K562 (cell line): Measurements from ENCODE around the gene SUGP1. TPM values are rescaled to one million over a fixed set of nuclear protein-coding genes. Genes with fewer than 3 reads are reported as not detected.

ENCODE experiments used
- CREM ChIP-seq: IDR thresholded peaks from 2 replicates; pipeline ENCODE4 v1.6.1; 2014; ENCODE audit warnings: antibody characterized with exemption, low read depth
- E2F5 ChIP-seq: sonication (generic); formaldehyde crosslinking; IDR thresholded peaks from 2 replicates; pipeline ENCODE4 v1.8.0; 2022; ENCODE audit warnings: mild to moderate bottlenecking, missing genetic modification reagents
- ELK1 ChIP-seq: sonication (generic); formaldehyde crosslinking; IDR thresholded peaks from 2 replicates; pipeline ENCODE4 v1.8.1; 2022; ENCODE audit warnings: missing genetic modification reagents
- HNRNPL ChIP-seq: fragments of 200-400 bp; formaldehyde crosslinking; IDR thresholded peaks from 2 replicates; pipeline ENCODE4 v1.6.1; 2017; ENCODE audit warnings: low read depth, mild to moderate bottlenecking, low read length
- POLR2AphosphoS2 ChIP-seq: IDR thresholded peaks from 2 replicates; pipeline ENCODE4 v1.6.1; 2012; ENCODE audit warnings: low read length, improper control_type of control experiment
- PREB ChIP-seq: sonication (generic); formaldehyde crosslinking; IDR thresholded peaks from 2 replicates; pipeline ENCODE4 v1.8.1; 2023; ENCODE audit warnings: mild to moderate bottlenecking, missing genetic modification reagents
- SPI1 ChIP-seq: IDR thresholded peaks from 2 replicates; pipeline ENCODE4 v1.6.1; 2011; ENCODE audit warnings: low read depth, low read length, control low read depth, borderline replicate concordance
- TRIM28 ChIP-seq: fragments of 450-650 bp; IDR thresholded peaks from 2 replicates; pipeline ENCODE4 v1.6.1; 2017
- USF1 ChIP-seq: sonication (generic); formaldehyde crosslinking; IDR thresholded peaks from 2 replicates; pipeline ENCODE4 v1.9.0; 2022; ENCODE audit warnings: mild to moderate bottlenecking, missing genetic modification reagents
- ZNF232 ChIP-seq: sonication (generic); formaldehyde crosslinking; IDR thresholded peaks from 2 replicates; pipeline ENCODE4 v1.8.0; 2022; ENCODE audit warnings: mild to moderate bottlenecking, missing genetic modification reagents
- polyA plus RNA-seq, 8 experiments: library from polyadenylated mRNA; depleted of rRNA in 4 of 8; stranded (reverse) in 5 of 8; unstranded in 3 of 8; fragments of >200 nt; fragmentation: Nextera tagmentation in 2 of 8; fragmentation: Illumina TruSeq in 1 of 8; extraction: Ambion mirVana in 2 of 8; extraction: Trizol in 1 of 8; gene quantifications; 2 replicates each; pipeline versions ENCODE4 v1.2.1 to v1.2.3, GENCODE V29; 2011 to 2014; ENCODE audit warnings: inconsistent platforms in 1 of 8, missing spikeins in 1 of 8
- total RNA-seq, 7 experiments: library from RNA; depleted of rRNA in 6 of 7; stranded (reverse); fragments of >200 nt in 6 of 7; fragmentation: Illumina TruSeq in 2 of 7; extraction: Trizol in 2 of 7; gene quantifications; 2 replicates each; pipeline versions ENCODE4 v1.2.1 to v1.2.3, GENCODE V29; 2011 to 2021; ENCODE audit warnings: low replicate concordance in 1 of 7
- TF ChIP-seq, protein P1 (sequence below): fragments of 450-650 bp; formaldehyde crosslinking; IDR thresholded peaks from 2 replicates; pipeline ENCODE4 v1.4.0; 2020; ENCODE audit warnings: mild to moderate bottlenecking, moderate library complexity
- TF ChIP-seq, protein P2 (sequence below), 2 experiments: fragments of 450-650 bp; formaldehyde crosslinking in 1 of 2; IDR thresholded peaks; 2 replicates each; pipeline versions ENCODE4 v1.4.0 to v1.6.1; 2014 to 2020; ENCODE audit warnings: mild to moderate bottlenecking in 2 of 2, borderline replicate concordance in 1 of 2, low read depth in 1 of 2

SUGP1 gene
- total and polyA plus RNA-seq, 9 of the 15 experiments (the other 6 are each of a cell fraction or from before 2014, with no cell fraction given) = 1.0 to 53.3 (median 32.4) TPM

DNA sequence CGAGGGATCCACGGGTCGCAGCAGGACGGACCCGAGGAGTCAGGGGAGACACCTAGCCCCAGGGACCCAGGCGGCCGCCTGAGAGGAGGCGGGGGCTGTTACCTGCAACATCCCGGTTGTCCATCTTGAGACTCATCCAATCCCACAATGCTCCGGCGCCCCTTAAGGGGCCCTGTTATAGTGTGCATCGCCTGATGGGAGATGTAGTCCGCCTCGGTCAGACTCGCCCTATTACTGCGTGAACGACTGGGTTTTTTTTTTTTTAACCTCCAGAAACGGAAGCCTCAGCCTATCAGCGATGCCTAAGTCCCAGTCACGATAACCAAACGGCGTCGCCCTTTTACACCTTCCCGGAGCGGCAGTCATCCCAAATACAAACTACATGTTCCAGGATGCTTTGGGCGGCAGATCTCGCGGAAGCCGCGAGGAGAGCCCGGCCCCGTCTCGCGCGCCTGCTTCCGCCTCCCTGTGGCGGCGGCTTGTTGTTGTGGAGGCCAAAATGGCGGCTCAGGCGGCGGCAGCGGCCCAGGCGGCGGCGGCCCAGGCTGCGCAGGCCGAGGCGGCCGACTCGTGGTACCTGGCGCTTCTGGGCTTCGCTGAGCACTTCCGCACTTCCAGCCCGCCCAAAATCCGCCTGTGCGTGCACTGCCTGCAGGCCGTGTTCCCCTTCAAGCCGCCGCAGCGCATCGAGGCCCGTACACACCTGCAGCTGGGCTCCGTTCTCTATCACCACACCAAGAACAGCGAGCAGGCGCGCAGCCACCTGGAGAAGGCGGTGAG is at the start of gene SUGP1, which contains the start of gene MAU2 (continued):
- TF ChIP-seq USF1 (peak; percentile 37), HNRNPL (no peak), CREM (peak; percentile 61), E2F5 (no peak), SPI1 (no peak), PREB (CRISPR knock-in tag) (0 out of 2 replicates have a peak, but pooled peaks have one; percentile 17), ELK1 (CRISPR knock-in tag) (peak; percentile 77; the same call in 1 of the 2 replicates), TRIM28 (no peak), POLR2AphosphoS2 (no peak), ZNF232 (CRISPR knock-in tag) (0 out of 2 replicates have a peak, but pooled peaks have one; percentile 39)
- TF ChIP-seq, protein P1, sequence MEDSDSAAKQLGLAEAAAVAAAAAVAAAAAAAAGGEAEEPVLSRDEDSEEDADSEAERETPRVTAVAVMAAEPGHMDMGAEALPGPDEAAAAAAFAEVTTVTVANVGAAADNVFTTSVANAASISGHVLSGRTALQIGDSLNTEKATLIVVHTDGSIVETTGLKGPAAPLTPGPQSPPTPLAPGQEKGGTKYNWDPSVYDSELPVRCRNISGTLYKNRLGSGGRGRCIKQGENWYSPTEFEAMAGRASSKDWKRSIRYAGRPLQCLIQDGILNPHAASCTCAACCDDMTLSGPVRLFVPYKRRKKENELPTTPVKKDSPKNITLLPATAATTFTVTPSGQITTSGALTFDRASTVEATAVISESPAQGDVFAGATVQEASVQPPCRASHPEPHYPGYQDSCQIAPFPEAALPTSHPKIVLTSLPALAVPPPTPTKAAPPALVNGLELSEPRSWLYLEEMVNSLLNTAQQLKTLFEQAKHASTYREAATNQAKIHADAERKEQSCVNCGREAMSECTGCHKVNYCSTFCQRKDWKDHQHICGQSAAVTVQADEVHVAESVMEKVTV (CRISPR knock-in tag) = no peak; the same call in 1 of the 2 replicates
- TF ChIP-seq, protein P2, sequence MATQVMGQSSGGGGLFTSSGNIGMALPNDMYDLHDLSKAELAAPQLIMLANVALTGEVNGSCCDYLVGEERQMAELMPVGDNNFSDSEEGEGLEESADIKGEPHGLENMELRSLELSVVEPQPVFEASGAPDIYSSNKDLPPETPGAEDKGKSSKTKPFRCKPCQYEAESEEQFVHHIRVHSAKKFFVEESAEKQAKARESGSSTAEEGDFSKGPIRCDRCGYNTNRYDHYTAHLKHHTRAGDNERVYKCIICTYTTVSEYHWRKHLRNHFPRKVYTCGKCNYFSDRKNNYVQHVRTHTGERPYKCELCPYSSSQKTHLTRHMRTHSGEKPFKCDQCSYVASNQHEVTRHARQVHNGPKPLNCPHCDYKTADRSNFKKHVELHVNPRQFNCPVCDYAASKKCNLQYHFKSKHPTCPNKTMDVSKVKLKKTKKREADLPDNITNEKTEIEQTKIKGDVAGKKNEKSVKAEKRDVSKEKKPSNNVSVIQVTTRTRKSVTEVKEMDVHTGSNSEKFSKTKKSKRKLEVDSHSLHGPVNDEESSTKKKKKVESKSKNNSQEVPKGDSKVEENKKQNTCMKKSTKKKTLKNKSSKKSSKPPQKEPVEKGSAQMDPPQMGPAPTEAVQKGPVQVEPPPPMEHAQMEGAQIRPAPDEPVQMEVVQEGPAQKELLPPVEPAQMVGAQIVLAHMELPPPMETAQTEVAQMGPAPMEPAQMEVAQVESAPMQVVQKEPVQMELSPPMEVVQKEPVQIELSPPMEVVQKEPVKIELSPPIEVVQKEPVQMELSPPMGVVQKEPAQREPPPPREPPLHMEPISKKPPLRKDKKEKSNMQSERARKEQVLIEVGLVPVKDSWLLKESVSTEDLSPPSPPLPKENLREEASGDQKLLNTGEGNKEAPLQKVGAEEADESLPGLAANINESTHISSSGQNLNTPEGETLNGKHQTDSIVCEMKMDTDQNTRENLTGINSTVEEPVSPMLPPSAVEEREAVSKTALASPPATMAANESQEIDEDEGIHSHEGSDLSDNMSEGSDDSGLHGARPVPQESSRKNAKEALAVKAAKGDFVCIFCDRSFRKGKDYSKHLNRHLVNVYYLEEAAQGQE (IDR thresholded peaks at IDR 0.05; ENCODE audit: borderline replicate concordance) = no peak
- TF ChIP-seq, protein P2 (CRISPR knock-in tag; IDR thresholded peaks at IDR 0.05; ENCODE audit: low read depth) = peak; percentile 63; the same call in 1 of the 2 replicates
